Fibroblast of skin of left quadriceps (primary cell): Measurements from ENCODE around the gene TWIST2.

ENCODE experiments used
- DNase-seq, 2 experiments: peaks; one replicate each; pipeline ENCODE4 v3.0.0-alpha.2; 2013; ENCODE audit warnings: low read depth in 2 of 2

Gene TWIST2

GRCh38 chr2:238904177-238904576, 56.3 kb downstream of the TWIST2 start:
- DNase-seq = no peak

DNA sequence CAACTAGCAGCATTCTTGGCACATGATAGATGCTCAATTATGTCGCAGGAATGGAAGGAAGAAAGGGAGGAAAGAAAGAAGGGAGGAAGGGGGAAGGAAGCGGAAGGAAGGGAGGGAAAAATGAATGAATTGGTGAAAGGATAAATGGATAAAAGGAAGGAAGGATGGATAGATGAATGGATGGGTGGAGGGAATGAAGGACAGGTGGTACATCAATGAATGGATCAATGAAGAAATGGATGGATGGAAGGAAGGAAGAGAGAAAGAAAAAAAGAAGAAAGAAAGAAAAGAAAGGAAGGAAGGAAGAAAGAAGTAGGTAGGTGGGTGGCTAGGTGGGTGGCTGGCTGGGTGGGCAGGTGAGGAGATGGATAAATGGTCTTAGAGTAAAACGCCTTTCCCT, 56.8 kb downstream of the TWIST2 start:
- DNase-seq = no peak

DNA sequence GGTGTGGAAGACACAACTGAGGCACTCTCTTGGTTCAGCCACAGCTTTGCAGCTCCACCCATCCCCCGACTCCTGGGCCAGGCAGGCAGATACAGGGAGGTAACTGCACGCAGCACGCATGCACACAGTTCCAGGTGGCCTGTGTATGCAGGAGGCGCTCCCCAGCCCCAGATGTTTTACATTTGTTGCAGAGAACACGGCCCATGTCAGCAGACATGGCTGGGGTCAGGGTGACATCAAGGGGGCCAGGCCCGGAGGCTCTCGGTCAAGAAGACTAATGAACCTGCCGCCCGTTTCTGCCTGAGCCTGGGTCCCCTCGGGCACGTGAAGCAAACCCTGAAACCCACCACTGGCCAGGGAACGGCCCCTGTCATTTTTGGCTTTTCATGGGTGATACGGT, 57.3 kb downstream of the TWIST2 start:
- DNase-seq = no peak

- peak; percentile 49 to 51 for DNase-seq
These were observed 57.8 kb downstream of the TWIST2 start for GRCh38 chr2:238905644-238906043.

DNA sequence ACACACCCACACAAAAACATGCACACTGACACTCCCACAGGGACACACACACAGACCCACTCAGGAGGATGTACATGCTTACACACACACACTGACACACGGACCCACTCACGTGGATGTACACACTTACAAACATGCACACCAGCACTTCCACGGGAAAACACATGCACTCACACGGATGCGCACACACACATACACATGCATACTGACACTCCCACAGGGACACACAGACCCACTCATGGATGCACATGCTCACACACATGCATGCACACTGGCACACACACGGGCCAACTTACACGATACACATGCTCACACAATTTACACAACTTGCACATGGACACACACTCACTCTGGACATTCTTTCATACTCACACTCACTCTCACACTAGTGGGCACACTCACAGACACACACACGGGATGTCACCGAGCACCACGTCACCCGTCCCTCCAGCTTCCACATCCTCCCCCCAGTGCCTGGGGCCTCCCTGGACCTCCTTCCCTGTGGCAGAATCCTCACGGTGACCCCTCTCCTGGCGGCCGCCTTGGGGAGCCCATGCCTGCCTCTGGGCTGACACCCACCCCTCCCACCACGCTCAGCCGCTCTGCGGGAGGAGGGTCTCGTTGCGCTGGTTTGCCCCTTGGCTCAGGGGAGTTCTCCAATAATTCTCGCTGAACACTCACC, 58.5 kb downstream of the TWIST2 start:
- no peak for DNase-seq

GRCh38 chr2:238906936-238907716, 59.2 kb downstream of the TWIST2 start:
- DNase-seq = no peak

DNA sequence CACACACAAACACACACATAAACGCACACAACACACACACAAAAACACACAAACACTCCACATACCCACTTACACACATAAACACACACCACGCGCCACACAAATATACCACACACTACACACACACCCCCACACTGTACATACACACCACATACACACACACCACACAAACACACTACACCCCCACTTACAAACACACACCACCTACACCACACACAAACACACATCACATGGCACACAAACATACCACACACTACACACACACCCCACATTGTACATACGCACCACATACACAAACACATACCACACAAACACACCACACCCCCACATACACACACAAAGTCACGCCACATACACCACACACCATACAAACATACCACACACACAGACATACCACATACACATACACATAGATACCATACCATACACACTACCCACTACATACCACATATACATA, 59.9 kb downstream of the TWIST2 start:
- no peak for DNase-seq

GRCh38 chr2:238908960-238909951, 61.4 kb downstream of the TWIST2 start:
- DNase-seq = no peak

- DNase-seq = no peak
These were observed 63.0 kb downstream of the TWIST2 start for GRCh38 chr2:238910751-238911351.

DNA sequence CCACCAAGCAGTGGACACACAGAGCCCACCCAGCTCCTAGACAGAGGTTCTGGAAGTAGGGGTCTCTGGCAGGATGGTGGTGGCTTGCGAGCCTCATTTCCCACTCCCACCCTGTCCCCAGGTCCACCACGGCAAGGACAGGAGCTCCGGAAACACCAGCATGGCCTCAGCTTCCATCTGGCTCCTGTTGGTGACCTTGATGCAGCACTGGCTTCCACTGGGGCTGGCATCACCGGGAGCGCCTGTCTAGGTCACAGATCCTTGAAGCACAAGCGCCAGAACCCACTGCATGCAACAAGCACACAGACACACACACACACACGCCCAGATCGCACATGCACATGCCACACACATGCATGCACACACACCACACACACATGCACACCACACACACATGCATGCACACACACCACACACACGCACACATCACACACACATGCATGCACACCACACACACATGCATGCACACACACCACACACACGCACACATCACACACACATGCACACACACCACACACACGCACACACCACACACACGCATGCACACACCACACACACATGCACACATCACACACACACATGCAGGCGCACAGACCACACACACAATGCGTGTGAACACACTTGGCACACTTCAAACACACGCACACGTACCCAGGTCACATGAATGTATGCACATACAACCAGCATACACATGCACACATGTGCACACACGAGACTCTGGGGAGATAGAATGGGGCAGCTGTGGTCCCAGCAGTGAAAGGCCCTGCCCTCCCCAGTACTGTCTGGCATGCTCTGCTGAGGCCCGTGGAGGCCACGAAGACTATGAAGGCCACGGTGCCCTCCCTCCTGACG, 63.7 kb downstream of the TWIST2 start:
- DNase-seq = no peak

DNA sequence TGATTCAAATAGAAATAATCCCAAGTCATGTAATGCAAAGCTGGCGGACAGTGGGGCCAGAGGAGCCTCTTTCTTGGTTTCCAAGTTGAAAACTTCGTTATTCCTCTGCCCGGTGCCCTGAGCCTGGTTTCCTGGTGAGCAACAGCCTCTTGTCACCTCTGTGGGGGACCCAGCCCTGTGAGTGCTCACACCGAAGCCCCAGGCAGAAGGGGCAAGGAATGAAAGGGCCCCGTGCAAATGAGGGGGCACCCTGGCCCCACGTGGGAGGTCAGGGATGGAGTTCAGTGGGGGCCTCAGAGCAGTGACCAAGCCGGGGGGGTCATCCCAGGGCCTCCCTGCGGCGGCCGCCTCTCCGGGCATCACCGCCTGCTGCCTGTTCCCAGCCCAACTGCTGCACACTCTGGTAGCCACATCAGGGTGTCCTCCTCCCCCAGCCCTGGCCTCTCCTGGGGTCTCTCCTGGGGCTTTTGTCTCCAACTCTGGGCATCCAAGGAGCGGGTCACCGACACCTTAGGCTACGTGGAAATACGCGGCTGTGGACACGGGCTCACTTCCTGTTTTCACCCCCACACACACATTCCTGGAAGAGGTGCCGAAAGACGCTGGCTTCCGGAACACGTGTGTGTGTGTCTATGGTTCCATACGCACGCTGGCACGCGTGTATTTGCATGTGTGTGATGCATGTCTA, 64.5 kb downstream of the TWIST2 start:
- no peak for DNase-seq

GRCh38 chr2:238912916-238913875, 65.3 kb downstream of the TWIST2 start:
- no peak for DNase-seq

- no peak for DNase-seq
These were observed 66.2 kb downstream of the TWIST2 start for GRCh38 chr2:238913931-238914647.

- DNase-seq = no peak
These were observed 66.7 kb downstream of the TWIST2 start for GRCh38 chr2:238914648-238915015.

DNA sequence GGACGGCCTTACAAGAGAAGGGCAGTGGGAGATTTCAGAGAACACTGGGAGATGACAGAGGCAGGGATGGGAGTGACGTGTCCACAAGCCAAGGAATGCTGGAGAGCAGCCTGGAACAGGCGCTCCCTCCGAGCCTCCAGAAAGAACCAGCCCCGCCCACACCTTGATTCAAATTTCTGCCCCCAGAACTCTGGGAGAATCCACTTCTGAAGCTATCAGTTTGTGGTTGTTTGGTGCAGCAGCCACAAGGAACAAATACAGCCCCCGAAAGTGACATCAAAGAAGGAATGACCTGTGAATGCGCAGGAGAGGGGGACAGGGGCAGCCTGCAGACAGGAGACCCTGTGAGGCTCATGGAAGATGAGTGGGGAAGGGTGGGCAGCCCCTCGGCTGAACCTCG, 67.3 kb downstream of the TWIST2 start:
- DNase-seq = no peak

GRCh38 chr2:238915596-238915995, 67.7 kb downstream of the TWIST2 start:
- DNase-seq = no peak

DNA sequence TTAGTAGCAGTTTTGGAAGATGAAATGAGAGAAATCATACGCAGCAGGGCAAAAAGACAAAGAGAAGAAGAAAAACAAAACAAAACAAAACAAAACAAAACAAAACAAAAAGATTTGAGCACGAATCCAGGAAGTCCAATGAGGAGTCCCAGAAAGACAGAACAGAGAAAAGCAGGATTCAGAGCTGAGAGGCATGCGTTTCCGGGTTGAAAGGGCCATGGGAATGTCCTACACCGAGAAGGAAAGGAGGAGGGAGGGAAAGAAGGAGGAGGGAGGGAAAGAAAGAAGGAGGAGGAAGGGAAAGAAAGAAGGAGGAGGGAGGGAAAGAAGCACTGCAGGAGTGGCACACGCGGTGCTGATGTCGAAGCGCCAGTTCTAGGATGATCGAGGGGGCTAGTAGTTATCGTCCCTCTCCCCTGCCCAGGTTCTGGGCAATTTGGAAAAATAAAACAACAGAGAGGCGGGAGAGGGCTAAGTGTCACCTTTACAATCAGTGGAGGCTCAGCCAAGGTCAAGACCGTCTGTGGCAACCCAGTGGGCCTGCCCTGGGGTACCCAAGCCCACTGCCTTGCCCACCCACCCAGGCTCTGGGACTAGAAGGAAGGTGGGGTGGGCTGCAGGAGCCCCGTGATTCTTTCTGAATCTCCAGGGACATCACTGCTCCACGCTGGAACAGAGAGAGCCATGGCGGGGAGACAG, 68.4 kb downstream of the TWIST2 start:
- DNase-seq = no peak
